ENCODE measurements around the gene PHACTR1.

The PHACTR1 gene

GRCh38 chr6:13072686-13073347 is 356.2 kb downstream of the PHACTR1 start:
- DNase-seq (ENCODE audit: low read depth in 3 of 3), result no peak

- DNase-seq (ENCODE audit: low read depth in 3 of 3), result no peak
Observed at GRCh38 chr6:13074415-13075140, 358.0 kb downstream of the PHACTR1 start.

GRCh38 chr6:13075141-13075845 is 358.7 kb downstream of the PHACTR1 start:
- DNase-seq (ENCODE audit: low read depth in 3 of 3), result no peak

GRCh38 chr6:13076575-13076974 is 360.0 kb downstream of the PHACTR1 start:
- DNase-seq (ENCODE audit: low read depth in 3 of 3), result no peak

- no peak for DNase-seq (ENCODE audit: low read depth in 3 of 3)
Observed at GRCh38 chr6:13077117-13077516, 360.6 kb downstream of the PHACTR1 start.

GRCh38 chr6:13079096-13079723 is 362.6 kb downstream of the PHACTR1 start:
- no peak for DNase-seq (ENCODE audit: low read depth in 3 of 3)

- no peak for DNase-seq (ENCODE audit: low read depth in 3 of 3)
Observed at GRCh38 chr6:13080462-13081188, 364.1 kb downstream of the PHACTR1 start.

- DNase-seq (ENCODE audit: low read depth in 3 of 3), result no peak
Observed at GRCh38 chr6:13081189-13081563, 364.6 kb downstream of the PHACTR1 start.

GRCh38 chr6:13089296-13089994 is 372.9 kb downstream of the PHACTR1 start:
- DNase-seq (ENCODE audit: low read depth in 3 of 3), result no peak

GRCh38 chr6:13091192-13091591 is 374.6 kb downstream of the PHACTR1 start:
- DNase-seq (ENCODE audit: low read depth in 3 of 3), result no peak

- no peak for DNase-seq (ENCODE audit: low read depth in 3 of 3)
Observed at GRCh38 chr6:13094781-13095425, 378.3 kb downstream of the PHACTR1 start.

- no peak for DNase-seq (ENCODE audit: low read depth in 3 of 3)
Observed at GRCh38 chr6:13096084-13096483, 379.5 kb downstream of the PHACTR1 start.

- DNase-seq (ENCODE audit: low read depth in 3 of 3), result no peak
Observed at GRCh38 chr6:13097454-13097853, 380.9 kb downstream of the PHACTR1 start.

- DNase-seq (ENCODE audit: low read depth in 3 of 3), result no peak
Observed at GRCh38 chr6:13098006-13098405, 381.4 kb downstream of the PHACTR1 start.

GRCh38 chr6:13098793-13099570 is 382.4 kb downstream of the PHACTR1 start:
- no peak for DNase-seq (ENCODE audit: low read depth in 3 of 3)

- no peak for DNase-seq (ENCODE audit: low read depth in 3 of 3)
Observed at GRCh38 chr6:13099771-13100170, 383.2 kb downstream of the PHACTR1 start.

- no peak for DNase-seq (ENCODE audit: low read depth in 3 of 3)
Observed at GRCh38 chr6:13101409-13101808, 384.8 kb downstream of the PHACTR1 start.

- DNase-seq (ENCODE audit: low read depth in 3 of 3), result no peak
Observed at GRCh38 chr6:13101985-13102384, 385.4 kb downstream of the PHACTR1 start.

GRCh38 chr6:13103169-13103568 is 386.6 kb downstream of the PHACTR1 start:
- no peak for DNase-seq (ENCODE audit: low read depth in 3 of 3)

GRCh38 chr6:13105139-13105538 is 388.6 kb downstream of the PHACTR1 start:
- DNase-seq (ENCODE audit: low read depth in 3 of 3), result no peak
